ENCODE measurements around the gene SPTBN5.

GRCh38 chr15:41827290-41827879, 66.5 kb downstream of the SPTBN5 start:
- no peak for TF ChIP-seq POLR2AphosphoS5 (IDR thresholded peaks at IDR 0.05)
- TF ChIP-seq, protein P1, sequence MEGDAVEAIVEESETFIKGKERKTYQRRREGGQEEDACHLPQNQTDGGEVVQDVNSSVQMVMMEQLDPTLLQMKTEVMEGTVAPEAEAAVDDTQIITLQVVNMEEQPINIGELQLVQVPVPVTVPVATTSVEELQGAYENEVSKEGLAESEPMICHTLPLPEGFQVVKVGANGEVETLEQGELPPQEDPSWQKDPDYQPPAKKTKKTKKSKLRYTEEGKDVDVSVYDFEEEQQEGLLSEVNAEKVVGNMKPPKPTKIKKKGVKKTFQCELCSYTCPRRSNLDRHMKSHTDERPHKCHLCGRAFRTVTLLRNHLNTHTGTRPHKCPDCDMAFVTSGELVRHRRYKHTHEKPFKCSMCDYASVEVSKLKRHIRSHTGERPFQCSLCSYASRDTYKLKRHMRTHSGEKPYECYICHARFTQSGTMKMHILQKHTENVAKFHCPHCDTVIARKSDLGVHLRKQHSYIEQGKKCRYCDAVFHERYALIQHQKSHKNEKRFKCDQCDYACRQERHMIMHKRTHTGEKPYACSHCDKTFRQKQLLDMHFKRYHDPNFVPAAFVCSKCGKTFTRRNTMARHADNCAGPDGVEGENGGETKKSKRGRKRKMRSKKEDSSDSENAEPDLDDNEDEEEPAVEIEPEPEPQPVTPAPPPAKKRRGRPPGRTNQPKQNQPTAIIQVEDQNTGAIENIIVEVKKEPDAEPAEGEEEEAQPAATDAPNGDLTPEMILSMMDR (IDR thresholded peaks at IDR 0.05): no peak

All from esophagus muscularis mucosa (tissue), 3 donors.